HCT116 (cell line): Measurements from ENCODE around the gene MAPK7.

ENCODE experiments used
- EZH2 ChIP-seq: fragments of 200-600 bp; sonication (generic); IDR thresholded peaks from 2 replicates; pipeline ENCODE4 v1.6.1; 2017; ENCODE audit warnings: antibody characterized with exemption, mixed run types
- TF ChIP-seq, protein P1 (sequence below), 3 experiments: fragments of 200-600 bp in 1 of 3; sonication (generic) in 1 of 3; IDR thresholded peaks in 2 of 3; conservative IDR thresholded peaks in 1 of 3; 2 replicates each; pipeline ENCODE4 v1.5.1; 2012 to 2017; ENCODE audit warnings: low read depth in 2 of 3, low read length in 2 of 3, antibody characterized with exemption in 1 of 3, borderline replicate concordance in 1 of 3, control low read depth in 1 of 3, mild to moderate bottlenecking in 1 of 3, mixed read lengths in 1 of 3, mixed run types in 1 of 3, moderate library complexity in 1 of 3; ENCODE audit not compliant: insufficient read depth in 1 of 3

DNA sequence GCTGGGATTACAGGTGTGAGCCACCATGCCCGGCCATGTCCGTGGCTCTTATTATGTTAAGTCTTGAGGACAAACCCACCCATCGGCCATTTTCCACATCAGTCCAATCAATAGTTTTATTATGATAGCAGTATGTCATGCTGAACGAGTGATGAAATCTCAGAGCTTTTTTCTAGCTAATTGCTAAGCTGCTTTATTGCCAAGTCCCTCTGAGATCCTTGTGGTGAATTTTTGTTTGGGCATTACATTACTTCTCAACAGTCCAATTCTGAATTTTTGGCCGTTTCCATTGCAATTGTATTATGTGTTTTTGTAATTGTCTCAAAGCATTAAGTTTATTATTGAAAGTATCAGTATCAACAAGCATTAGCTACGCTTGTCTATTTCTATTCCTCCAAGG, 43.6 kb downstream of the MAPK7 start:
- TF ChIP-seq, protein P1, sequence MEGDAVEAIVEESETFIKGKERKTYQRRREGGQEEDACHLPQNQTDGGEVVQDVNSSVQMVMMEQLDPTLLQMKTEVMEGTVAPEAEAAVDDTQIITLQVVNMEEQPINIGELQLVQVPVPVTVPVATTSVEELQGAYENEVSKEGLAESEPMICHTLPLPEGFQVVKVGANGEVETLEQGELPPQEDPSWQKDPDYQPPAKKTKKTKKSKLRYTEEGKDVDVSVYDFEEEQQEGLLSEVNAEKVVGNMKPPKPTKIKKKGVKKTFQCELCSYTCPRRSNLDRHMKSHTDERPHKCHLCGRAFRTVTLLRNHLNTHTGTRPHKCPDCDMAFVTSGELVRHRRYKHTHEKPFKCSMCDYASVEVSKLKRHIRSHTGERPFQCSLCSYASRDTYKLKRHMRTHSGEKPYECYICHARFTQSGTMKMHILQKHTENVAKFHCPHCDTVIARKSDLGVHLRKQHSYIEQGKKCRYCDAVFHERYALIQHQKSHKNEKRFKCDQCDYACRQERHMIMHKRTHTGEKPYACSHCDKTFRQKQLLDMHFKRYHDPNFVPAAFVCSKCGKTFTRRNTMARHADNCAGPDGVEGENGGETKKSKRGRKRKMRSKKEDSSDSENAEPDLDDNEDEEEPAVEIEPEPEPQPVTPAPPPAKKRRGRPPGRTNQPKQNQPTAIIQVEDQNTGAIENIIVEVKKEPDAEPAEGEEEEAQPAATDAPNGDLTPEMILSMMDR (IDR thresholded peaks at IDR 0.05 in 2 of 3, conservative IDR thresholded peaks at IDR 0.05 in 1 of 3; ENCODE audit: borderline replicate concordance in 1 of 3, insufficient read depth in 1 of 3, low read depth in 2 of 3, low read length in 2 of 3), result no peak
- TF ChIP-seq EZH2, result no peak
